ENCODE measurements around the gene RAPH1.
A peak's percentile ranks its signal among the peaks of the same experiment; 100 is the strongest.

The RAPH1 gene

DNA sequence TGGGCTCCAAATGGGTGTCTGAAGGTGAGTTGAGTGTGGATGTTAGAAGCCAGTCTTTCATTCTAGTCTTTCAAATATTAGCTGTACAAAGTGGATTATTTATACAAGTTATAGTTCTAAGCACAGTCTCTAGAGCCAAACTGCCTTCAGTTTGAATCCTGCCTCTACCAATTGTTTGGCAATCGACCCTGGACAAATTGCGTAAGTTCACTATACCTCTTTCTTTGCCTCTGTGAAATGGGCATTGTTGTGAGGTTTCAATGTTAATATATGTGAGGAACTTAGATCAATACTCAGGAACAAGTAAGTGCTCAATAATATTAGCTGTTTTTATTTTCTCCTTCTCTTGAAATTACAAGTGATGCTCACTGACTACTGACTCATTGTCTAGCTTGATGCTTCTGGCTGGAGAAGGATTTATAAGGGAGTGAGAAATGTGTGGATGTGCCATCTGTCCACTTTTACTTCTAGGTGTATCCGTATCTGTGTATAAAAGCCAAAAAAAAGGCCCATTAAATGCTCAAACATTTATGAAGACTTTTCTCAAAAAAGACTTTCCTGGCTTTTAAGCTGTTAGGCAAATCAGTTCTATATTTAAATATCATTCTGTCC, 48.1 kb upstream of the RAPH1 start:
- H3K4ac ChIP-seq (ENCODE audit: low read depth, low read length), result no peak overlapping the region
- no peak overlapping the region for H2AFZ ChIP-seq (ENCODE audit: insufficient read depth, low read length, poor library complexity)
- no peak overlapping the region for H3K18ac ChIP-seq (ENCODE audit: low read length)
- no peak overlapping the region for H3K4me2 ChIP-seq (ENCODE audit: low read length)
- H3K9ac ChIP-seq (ENCODE audit: low read length), result no peak overlapping the region
- no CpG with 5 or more reads among the region's 3 CpGs for WGBS (ENCODE audit: extremely low coverage, insufficient coverage, insufficient read length)
- no peak overlapping the region for H3K14ac ChIP-seq (ENCODE audit: low read length)
- no peaks in the 10 kb centered on the region for H3K36me3 ChIP-seq (ENCODE audit: control insufficient read depth in 1 of 2, insufficient read depth in 2 of 2, low read length in 2 of 2)
- H4K91ac ChIP-seq (ENCODE audit: low read depth, low read length), result no peak overlapping the region
- H3K79me1 ChIP-seq (ENCODE audit: low read length), result peaks cover 12% of the 10 kb centered on the region
- no peak overlapping the region for H4K8ac ChIP-seq (ENCODE audit: low read depth, low read length)
- H3K79me2 ChIP-seq (ENCODE audit: control insufficient read depth, insufficient read depth, low read length, poor library complexity), result peaks cover 1% of the 10 kb centered on the region
- H3K27ac ChIP-seq (ENCODE audit: low read depth, low read length), result no peak overlapping the region
- no peaks in the 10 kb centered on the region for H3K27me3 ChIP-seq (ENCODE audit: insufficient read depth, low read length)
- peaks cover 6 to 17% of the 10 kb centered on the region in 2 experiments for H3K4me1 ChIP-seq (ENCODE audit: control insufficient read depth in 1 of 2, insufficient read depth in 2 of 2, low read length in 2 of 2)
- no peak overlapping the region for H2BK5ac ChIP-seq (ENCODE audit: low read depth, low read length, poor library complexity)
- no peak overlapping the region for H2BK12ac ChIP-seq (ENCODE audit: low read length)
- no peak overlapping the region for H4K12ac ChIP-seq (ENCODE audit: low read depth, low read length)
- no peak overlapping the region for H2BK120ac ChIP-seq (ENCODE audit: insufficient read depth, low read length, poor library complexity)
- no peak for DNase-seq
- H3K4me3 ChIP-seq (ENCODE audit: low read depth, low read length), result no peak overlapping the region
- no peaks in the 10 kb centered on the region for H3K9me3 ChIP-seq (ENCODE audit: insufficient read depth, low read depth, low read length)
- no peak overlapping the region for H2AK5ac ChIP-seq (ENCODE audit: low read length)
- no peak overlapping the region for H3K23ac ChIP-seq (ENCODE audit: low read length)

DNA sequence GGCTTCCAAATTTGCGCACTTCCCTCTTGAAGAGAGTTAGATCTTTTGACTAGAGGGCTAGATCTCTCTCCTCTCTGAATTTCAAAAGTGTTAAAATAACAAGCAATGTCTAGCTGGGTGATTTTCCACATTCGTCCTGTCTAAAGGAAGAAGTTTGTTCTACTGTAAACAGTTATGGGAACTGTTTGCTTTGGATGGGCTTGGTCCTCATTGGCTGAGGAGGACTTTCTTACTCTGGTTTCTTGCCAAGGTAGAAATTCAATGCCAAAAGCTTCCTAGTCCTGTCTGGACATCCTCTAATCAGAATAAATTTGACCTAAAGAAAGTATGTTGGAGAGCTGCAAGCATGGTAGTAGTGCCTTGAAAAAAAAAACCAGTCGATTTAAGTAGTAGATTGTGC, 47.4 kb upstream of the RAPH1 start:
- Histone ChIP-seq H3K79me2 (ENCODE audit: control insufficient read depth, insufficient read depth, low read length, poor library complexity) (peaks cover 1% of the 10 kb centered on the region), H3K79me1 (ENCODE audit: low read length) (peaks cover 12% of the 10 kb centered on the region), H3K9me3 (ENCODE audit: insufficient read depth, low read depth, low read length) (no peaks in the 10 kb centered on the region), H3K4me1 (ENCODE audit: control insufficient read depth in 1 of 2, insufficient read depth in 2 of 2, low read length in 2 of 2) (peaks cover 6 to 17% of the 10 kb centered on the region in 2 experiments), H2AFZ (ENCODE audit: insufficient read depth, low read length, poor library complexity) (no peak overlapping the region), H3K4me2 (ENCODE audit: low read length) (no peak overlapping the region), H3K4ac (ENCODE audit: low read depth, low read length) (no peak overlapping the region), H3K27ac (ENCODE audit: low read depth, low read length) (no peak overlapping the region), H4K12ac (ENCODE audit: low read depth, low read length) (no peak overlapping the region), H3K9ac (ENCODE audit: low read length) (no peak overlapping the region), H3K18ac (ENCODE audit: low read length) (no peak overlapping the region), H3K14ac (ENCODE audit: low read length) (no peak overlapping the region), H4K8ac (ENCODE audit: low read depth, low read length) (no peak overlapping the region), H3K27me3 (ENCODE audit: insufficient read depth, low read length) (no peaks in the 10 kb centered on the region), H2AK5ac (ENCODE audit: low read length) (no peak overlapping the region), H2BK120ac (ENCODE audit: insufficient read depth, low read length, poor library complexity) (no peak overlapping the region), H3K4me3 (ENCODE audit: low read depth, low read length) (no peak overlapping the region), H3K36me3 (ENCODE audit: control insufficient read depth in 1 of 2, insufficient read depth in 2 of 2, low read length in 2 of 2) (no peaks in the 10 kb centered on the region), H3K23ac (ENCODE audit: low read length) (no peak overlapping the region), H2BK12ac (ENCODE audit: low read length) (no peak overlapping the region), H4K91ac (ENCODE audit: low read depth, low read length) (no peak overlapping the region), H2BK5ac (ENCODE audit: low read depth, low read length, poor library complexity) (no peak overlapping the region)
- DNase-seq, result no peak
- no CpG with 5 or more reads among the region's 3 CpGs for WGBS (ENCODE audit: extremely low coverage, insufficient coverage, insufficient read length)

DNA sequence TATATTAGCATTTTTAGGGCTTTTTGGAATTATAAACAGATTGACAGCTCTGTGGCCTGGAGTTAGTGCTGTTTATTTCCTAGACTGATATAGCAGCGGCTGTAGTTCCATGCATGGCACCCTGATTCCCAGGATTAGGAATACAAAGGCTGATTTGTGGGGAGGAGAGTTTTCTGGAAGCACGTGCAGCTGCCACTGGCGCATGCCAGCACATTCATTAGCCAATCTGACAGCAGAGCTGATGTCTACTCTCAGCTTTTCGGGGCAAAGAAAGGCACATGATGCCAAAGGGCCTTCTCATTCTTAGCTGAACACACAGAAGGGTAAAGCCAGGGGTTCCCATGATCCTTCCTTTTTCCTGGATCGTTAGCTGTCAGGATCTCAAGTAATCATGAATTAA, 45.7 kb upstream of the RAPH1 start:
- H2BK12ac ChIP-seq (ENCODE audit: low read length), result peak overlapping the region; percentile 21
- no peak overlapping the region for H3K14ac ChIP-seq (ENCODE audit: low read length)
- H4K12ac ChIP-seq (ENCODE audit: low read depth, low read length), result no peak overlapping the region
- no peak overlapping the region for H3K4ac ChIP-seq (ENCODE audit: low read depth, low read length)
- H3K18ac ChIP-seq (ENCODE audit: low read length), result no peak overlapping the region
- no peak overlapping the region for H2AFZ ChIP-seq (ENCODE audit: insufficient read depth, low read length, poor library complexity)
- H3K79me1 ChIP-seq (ENCODE audit: low read length), result peaks cover 10% of the 10 kb centered on the region
- DNase-seq, result no peak
- no peak overlapping the region for H2BK120ac ChIP-seq (ENCODE audit: insufficient read depth, low read length, poor library complexity)
- H3K4me1 ChIP-seq (ENCODE audit: control insufficient read depth in 1 of 2, insufficient read depth in 2 of 2, low read length in 2 of 2), result peaks cover 6 to 15% of the 10 kb centered on the region in 2 experiments
- no peaks in the 10 kb centered on the region for H3K27me3 ChIP-seq (ENCODE audit: insufficient read depth, low read length)
- no peak overlapping the region for H2BK5ac ChIP-seq (ENCODE audit: low read depth, low read length, poor library complexity)
- no peak overlapping the region for H4K8ac ChIP-seq (ENCODE audit: low read depth, low read length)
- no peak overlapping the region for H4K91ac ChIP-seq (ENCODE audit: low read depth, low read length)
- no peaks in the 10 kb centered on the region for H3K9me3 ChIP-seq (ENCODE audit: insufficient read depth, low read depth, low read length)
- no peak overlapping the region for H3K27ac ChIP-seq (ENCODE audit: low read depth, low read length)
- H3K9ac ChIP-seq (ENCODE audit: low read length), result no peak overlapping the region
- peaks cover 1% of the 10 kb centered on the region for H3K79me2 ChIP-seq (ENCODE audit: control insufficient read depth, insufficient read depth, low read length, poor library complexity)
- no peaks in the 10 kb centered on the region for H3K36me3 ChIP-seq (ENCODE audit: control insufficient read depth in 1 of 2, insufficient read depth in 2 of 2, low read length in 2 of 2)
- H3K23ac ChIP-seq (ENCODE audit: low read length), result peak overlapping the region; percentile 90
- H2AK5ac ChIP-seq (ENCODE audit: low read length), result no peak overlapping the region
- no peak overlapping the region for H3K4me2 ChIP-seq (ENCODE audit: low read length)
- no peak overlapping the region for H3K4me3 ChIP-seq (ENCODE audit: low read depth, low read length)
- WGBS (ENCODE audit: extremely low coverage, insufficient coverage, insufficient read length), result no CpG with 5 or more reads among the region's 5 CpGs

DNA sequence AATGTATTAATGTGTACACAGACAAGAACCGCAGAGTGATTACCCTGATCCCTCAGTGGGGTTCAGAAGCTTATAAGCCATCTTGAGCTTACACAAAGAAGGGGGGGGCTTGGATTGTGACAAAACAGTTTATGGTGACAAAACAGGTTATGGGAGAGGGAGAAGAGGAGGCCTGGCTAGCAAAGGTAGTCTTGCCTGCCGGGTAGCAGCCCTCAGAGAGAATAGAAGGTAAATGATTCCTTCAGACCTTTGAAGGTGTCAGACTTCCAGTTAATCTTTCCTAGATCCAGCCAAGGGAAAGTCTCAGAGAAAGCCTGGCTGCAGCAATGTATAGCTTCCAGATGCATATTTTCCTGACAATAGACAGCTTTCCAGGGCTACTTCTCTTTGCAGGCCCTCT, 44.6 kb upstream of the RAPH1 start:
- H3K9ac ChIP-seq (ENCODE audit: low read length), result no peak overlapping the region
- H3K4ac ChIP-seq (ENCODE audit: low read depth, low read length), result peak overlapping the region; percentile 21
- WGBS (ENCODE audit: extremely low coverage, insufficient coverage, insufficient read length), result no CpG with 5 or more reads among the region's 2 CpGs
- H3K79me2 ChIP-seq (ENCODE audit: control insufficient read depth, insufficient read depth, low read length, poor library complexity), result peaks cover 1% of the 10 kb centered on the region
- no peaks in the 10 kb centered on the region for H3K27me3 ChIP-seq (ENCODE audit: insufficient read depth, low read length)
- H3K14ac ChIP-seq (ENCODE audit: low read length), result peak overlapping the region; percentile 88
- H3K79me1 ChIP-seq (ENCODE audit: low read length), result peaks cover 10% of the 10 kb centered on the region
- H3K36me3 ChIP-seq (ENCODE audit: control insufficient read depth in 1 of 2, insufficient read depth in 2 of 2, low read length in 2 of 2), result no peaks in the 10 kb centered on the region
- peak overlapping the region; percentile 83 for H3K18ac ChIP-seq (ENCODE audit: low read length)
- H3K27ac ChIP-seq (ENCODE audit: low read depth, low read length), result peak overlapping the region; percentile 93
- DNase-seq, result no peak
- no peak overlapping the region for H3K4me2 ChIP-seq (ENCODE audit: low read length)
- H3K4me3 ChIP-seq (ENCODE audit: low read depth, low read length), result no peak overlapping the region
- peak overlapping the region; percentile 95 for H2BK12ac ChIP-seq (ENCODE audit: low read length)
- H4K12ac ChIP-seq (ENCODE audit: low read depth, low read length), result no peak overlapping the region
- H2AFZ ChIP-seq (ENCODE audit: insufficient read depth, low read length, poor library complexity), result no peak overlapping the region
- peak overlapping the region; percentile 88 for H4K91ac ChIP-seq (ENCODE audit: low read depth, low read length)
- peak overlapping the region; percentile 66 for H2BK5ac ChIP-seq (ENCODE audit: low read depth, low read length, poor library complexity)
- peak overlapping the region; percentile 72 for H2BK120ac ChIP-seq (ENCODE audit: insufficient read depth, low read length, poor library complexity)
- H3K4me1 ChIP-seq (ENCODE audit: control insufficient read depth in 1 of 2, insufficient read depth in 2 of 2, low read length in 2 of 2), result peaks cover 2 to 10% of the 10 kb centered on the region in 2 experiments
- no peak overlapping the region for H3K23ac ChIP-seq (ENCODE audit: low read length)
- H3K9me3 ChIP-seq (ENCODE audit: insufficient read depth, low read depth, low read length), result no peaks in the 10 kb centered on the region
- H2AK5ac ChIP-seq (ENCODE audit: low read length), result peak overlapping the region; percentile 79
- no peak overlapping the region for H4K8ac ChIP-seq (ENCODE audit: low read depth, low read length)

Measured in trophoblast cell (in vitro differentiated cells and primary cell).